CD4-positive, alpha-beta T cell treated with Interleukin-6 at 100 ng/mL for 8 hours (primary cell): ENCODE measurements around the gene PPM1E.

Experiments used
- DNase-seq: peaks from one replicate; pipeline ENCODE4 v3.0.0-alpha.2; 2020; ENCODE audit warnings: mixed read lengths, low spot score

PPM1E gene

GRCh38 chr17:58996968-58997367 lies 241.3 kb downstream of the PPM1E start:
- no peak for DNase-seq

- no peak for DNase-seq
Measured at GRCh38 chr17:58997756-58998553, 242.3 kb downstream of the PPM1E start.

GRCh38 chr17:58998871-58999270 lies 243.2 kb downstream of the PPM1E start:
- DNase-seq, result no peak

GRCh38 chr17:58999500-58999899 lies 243.8 kb downstream of the PPM1E start:
- DNase-seq, result no peak

- DNase-seq, result no peak
Measured at GRCh38 chr17:59000022-59000421, 244.4 kb downstream of the PPM1E start.

GRCh38 chr17:59001158-59001814 lies 245.6 kb downstream of the PPM1E start:
- peak; percentile 73 for DNase-seq

- no peak for DNase-seq
Measured at GRCh38 chr17:59002126-59002525, 246.5 kb downstream of the PPM1E start.

GRCh38 chr17:59002848-59003247 lies 247.2 kb downstream of the PPM1E start:
- no peak for DNase-seq

- no peak for DNase-seq
Measured at GRCh38 chr17:59003860-59004259, 248.2 kb downstream of the PPM1E start.

- peak; percentile 65 for DNase-seq
Measured at GRCh38 chr17:59004338-59005111, 248.9 kb downstream of the PPM1E start.

GRCh38 chr17:59007995-59008394 lies 252.3 kb downstream of the PPM1E start:
- DNase-seq, result no peak

- DNase-seq, result no peak
Measured at GRCh38 chr17:59008737-59009136, 253.1 kb downstream of the PPM1E start.

- DNase-seq, result no peak
Measured at GRCh38 chr17:59010026-59010425, 254.4 kb downstream of the PPM1E start.

GRCh38 chr17:59011975-59012374 lies 256.3 kb downstream of the PPM1E start:
- no peak for DNase-seq

- DNase-seq, result no peak
Measured at GRCh38 chr17:59018019-59018418, 262.4 kb downstream of the PPM1E start.

- DNase-seq, result no peak
Measured at GRCh38 chr17:59024916-59025315, 269.3 kb downstream of the PPM1E start.

GRCh38 chr17:59026176-59026939 lies 270.7 kb downstream of the PPM1E start:
- DNase-seq, result no peak

- DNase-seq, result no peak
Measured at GRCh38 chr17:59027750-59028149, 272.1 kb downstream of the PPM1E start.

GRCh38 chr17:59028328-59028727 lies 272.7 kb downstream of the PPM1E start:
- DNase-seq, result no peak

GRCh38 chr17:59030811-59031210 lies 275.2 kb downstream of the PPM1E start:
- no peak for DNase-seq
